CD4-positive, alpha-beta T cell treated with Interleukin-2 at 100 ng/mL for 4 hours (primary cell): ENCODE data around the gene LRRC45.

ENCODE experiments used
- DNase-seq: peaks from one replicate; pipeline ENCODE4 v3.0.0-alpha.2; 2020; ENCODE audit warnings: low spot score

Gene LRRC45

GRCh38 chr17:82051776-82052637, 28.9 kb downstream of the LRRC45 start, which contains the start of the genes GPS1 and RFNG:
TSS of gene GPS1 (plus strand) at chr17:82051898. CDS start at chr17:82051932, 34 bp downstream.
TSS of gene RFNG (minus strand) at chr17:82051811. CDS start at chr17:82051766, 45 bp downstream.
- peak; percentile 75 for DNase-seq

- no peak for DNase-seq
Measured at GRCh38 chr17:82052638-82053059, 29.5 kb downstream of the LRRC45 start.

- no peak for DNase-seq
Measured at GRCh38 chr17:82053130-82053529, 30.0 kb downstream of the LRRC45 start.

GRCh38 chr17:82053556-82054263, 30.6 kb downstream of the LRRC45 start:
- DNase-seq: no peak

GRCh38 chr17:82054351-82055022, 31.4 kb downstream of the LRRC45 start:
- DNase-seq: no peak

GRCh38 chr17:82055023-82055964, 32.2 kb downstream of the LRRC45 start:
- DNase-seq: no peak

- no peak for DNase-seq
Measured at GRCh38 chr17:82055965-82056728, 33.0 kb downstream of the LRRC45 start.

- DNase-seq: no peak
Measured at GRCh38 chr17:82056729-82057621, 33.9 kb downstream of the LRRC45 start.

GRCh38 chr17:82058230-82058854, 35.2 kb downstream of the LRRC45 start:
- no peak for DNase-seq

- no peak for DNase-seq
Measured at GRCh38 chr17:82058855-82059249, 35.7 kb downstream of the LRRC45 start.

- DNase-seq: no peak
Measured at GRCh38 chr17:82059272-82060000, 36.3 kb downstream of the LRRC45 start.

- DNase-seq: no peak
Measured at GRCh38 chr17:82060001-82060380, 36.9 kb downstream of the LRRC45 start.

- no peak for DNase-seq
Measured at GRCh38 chr17:82060614-82061013, 37.5 kb downstream of the LRRC45 start.

- DNase-seq: no peak
Measured at GRCh38 chr17:82061047-82061925, 38.2 kb downstream of the LRRC45 start.

- no peak for DNase-seq
Measured at GRCh38 chr17:82062076-82062983, 39.2 kb downstream of the LRRC45 start.

GRCh38 chr17:82062984-82063368, 39.9 kb downstream of the LRRC45 start:
- DNase-seq: no peak
